NOMO-1 treated with dmso at 0.1 percent for 144 hours (cell line): ENCODE data around the gene PCDHGB4.
"Not testable (repeated sequence)": the region's sequence is repeated elsewhere in the genome, so short reads cannot be mapped to it uniquely, and the experiment has no call there.

Experiments
- DNase-seq: peaks from one replicate; lab custom pipeline; 2025; ENCODE audit not compliant: unreplicated experiment; lab: John Stamatoyannopoulos, UW

PCDHGB4 gene

GRCh38 chr5:141422742-141423291, 35.3 kb downstream of the PCDHGB4 start:
- no peak for DNase-seq

- no peak for DNase-seq
These were observed 40.4 kb downstream of the PCDHGB4 start for GRCh38 chr5:141427783-141428426.

- no peak for DNase-seq
These were observed 43.0 kb downstream of the PCDHGB4 start, which contains the start of gene PCDHGA12 for GRCh38 chr5:141430332-141431113. Gene PCDHGA12 (plus strand): TSS chr5:141430507. CDS start chr5:141430760, 253 bp downstream.

- no peak for DNase-seq
These were observed 43.8 kb downstream of the PCDHGB4 start for GRCh38 chr5:141431286-141431685.

- not testable (repeated sequence) for DNase-seq
These were observed 44.8 kb downstream of the PCDHGB4 start for GRCh38 chr5:141432308-141432707.

- DNase-seq = not testable (repeated sequence)
These were observed 45.2 kb downstream of the PCDHGB4 start for GRCh38 chr5:141432726-141433125.

- DNase-seq = no peak
These were observed 46.5 kb downstream of the PCDHGB4 start for GRCh38 chr5:141434006-141434405.

GRCh38 chr5:141437221-141437620, 49.7 kb downstream of the PCDHGB4 start:
- DNase-seq = no peak

- no peak for DNase-seq
These were observed 52.1 kb downstream of the PCDHGB4 start for GRCh38 chr5:141439411-141440141.
